K562 (cell line): ENCODE data around the gene CCNY. TPM values are rescaled to one million over a fixed set of nuclear protein-coding genes. Genes with fewer than 3 reads are reported as not detected.

ENCODE experiments used
- CEBPB ChIP-seq: fragments of 450-650 bp; IDR thresholded peaks from 2 replicates; pipeline ENCODE4 v1.6.1; 2016; ENCODE audit warnings: missing genetic modification characterization, missing compliant biosample characterization
- CHD1 ChIP-seq: fragments of 200-600 bp; sonication (generic); IDR thresholded peaks from one replicate; pipeline ENCODE4 v1.6.1; 2012; ENCODE audit warnings: mild to moderate bottlenecking, moderate library complexity, low read length, inconsistent platforms
- CTBP1 ChIP-seq: fragments of 450-650 bp; IDR thresholded peaks from 2 replicates; pipeline ENCODE4 v1.6.1; 2016; ENCODE audit warnings: borderline replicate concordance
- CXXC5 ChIP-seq: fragments of 250-450 bp; sonication (Bioruptor Pico); IDR thresholded peaks from 2 replicates; pipeline ENCODE4 v1.8.0; 2022; ENCODE audit warnings: inconsistent platforms, mild to moderate bottlenecking, moderate library complexity
- GATAD2A ChIP-seq: fragments of 450-650 bp; IDR thresholded peaks from 2 replicates; pipeline ENCODE4 v1.6.1; 2017
- HLTF ChIP-seq: fragments of 450-650 bp; IDR thresholded peaks from 2 replicates; pipeline ENCODE4 v1.6.1; 2016
- HNRNPLL ChIP-seq: fragments of 200-400 bp; formaldehyde crosslinking; IDR thresholded peaks from 2 replicates; pipeline ENCODE4 v1.6.1; 2017; ENCODE audit warnings: low read length, low read depth, mild to moderate bottlenecking; ENCODE audit not compliant: poor library complexity, severe bottlenecking
- MAZ ChIP-seq, 2 experiments: fragments of 450-650 bp in 1 of 2; sonication (generic) in 1 of 2; formaldehyde crosslinking; IDR thresholded peaks in 1 of 2; conservative IDR thresholded peaks in 1 of 2; 2 replicates each; pipeline versions ENCODE4 v1.4.0 to v1.5.0; 2020; ENCODE audit warnings: mild to moderate bottlenecking in 1 of 2, missing genetic modification reagents in 1 of 2
- NR2C1 ChIP-seq, 2 experiments: fragments of 450-650 bp; IDR thresholded peaks; 2 replicates each; pipeline ENCODE4 v1.6.1; 2017; ENCODE audit warnings: mild to moderate bottlenecking in 2 of 2, antibody characterized with exemption in 1 of 2, inconsistent platforms in 1 of 2, missing compliant biosample characterization in 1 of 2, missing genetic modification characterization in 1 of 2
- PHF8 ChIP-seq: fragments of 200-600 bp; sonication (generic); IDR thresholded peaks from 2 replicates; pipeline ENCODE4 v1.6.1; 2012; ENCODE audit warnings: mixed run types, mild to moderate bottlenecking, inconsistent platforms, low read length, moderate library complexity, borderline replicate concordance
- RBBP5 ChIP-seq: fragments of 200-600 bp; sonication (generic); IDR thresholded peaks from 2 replicates; pipeline ENCODE4 v1.6.1; 2012; ENCODE audit warnings: borderline replicate concordance, mild to moderate bottlenecking, low read length, control low read depth, inconsistent platforms; ENCODE audit not compliant: insufficient read depth, poor library complexity, severe bottlenecking
- RBFOX2 ChIP-seq: fragments of 200-400 bp; formaldehyde crosslinking; IDR thresholded peaks from 2 replicates; pipeline ENCODE4 v1.6.1; 2017; ENCODE audit warnings: low read depth, mild to moderate bottlenecking, low read length, moderate library complexity
- SAFB ChIP-seq: fragments of 200-400 bp; formaldehyde crosslinking; IDR thresholded peaks from 2 replicates; pipeline ENCODE4 v1.6.1; 2017; ENCODE audit warnings: low read depth, low read length, borderline replicate concordance
- SMAD4 ChIP-seq: fragments of 250-450 bp; sonication (Bioruptor Pico); conservative IDR thresholded peaks from 2 replicates; pipeline ENCODE4 v1.8.0; 2021; ENCODE audit warnings: inconsistent platforms, mild to moderate bottlenecking, moderate library complexity
- TAF1 ChIP-seq: IDR thresholded peaks from 2 replicates; pipeline ENCODE4 v1.6.1; 2011; ENCODE audit warnings: mild to moderate bottlenecking, low read length, moderate library complexity; ENCODE audit not compliant: insufficient read depth, control insufficient read depth, severe bottlenecking; ENCODE audit errors: extremely low read depth
- polyA plus RNA-seq, 8 experiments: library from polyadenylated mRNA; depleted of rRNA in 4 of 8; stranded (reverse) in 5 of 8; unstranded in 3 of 8; fragments of >200 nt; fragmentation: Nextera tagmentation in 2 of 8; fragmentation: Illumina TruSeq in 1 of 8; extraction: Ambion mirVana in 2 of 8; extraction: Trizol in 1 of 8; gene quantifications; 2 replicates each; pipeline versions ENCODE4 v1.2.1 to v1.2.3, GENCODE V29; 2011 to 2014; ENCODE audit warnings: inconsistent platforms in 1 of 8, missing spikeins in 1 of 8
- total RNA-seq, 7 experiments: library from RNA; depleted of rRNA in 6 of 7; stranded (reverse); fragments of >200 nt in 6 of 7; fragmentation: Illumina TruSeq in 2 of 7; extraction: Trizol in 2 of 7; gene quantifications; 2 replicates each; pipeline versions ENCODE4 v1.2.1 to v1.2.3, GENCODE V29; 2011 to 2021; ENCODE audit warnings: low replicate concordance in 1 of 7
- TF ChIP-seq, protein P1 (sequence below): fragments of 450-650 bp; formaldehyde crosslinking; conservative IDR thresholded peaks from 2 replicates; pipeline ENCODE4 v1.4.0; 2022; ENCODE audit warnings: mild to moderate bottlenecking, missing genetic modification characterization
- TF ChIP-seq, protein P2 (sequence below), 2 experiments: fragments of 450-650 bp; conservative IDR thresholded peaks; 2 replicates each; pipeline ENCODE4 v1.6.1; 2017; ENCODE audit warnings: mild to moderate bottlenecking in 2 of 2, moderate library complexity in 2 of 2
- TF ChIP-seq, protein P3 (sequence below): fragments of 250-450 bp; sonication (Bioruptor Pico); IDR thresholded peaks from 2 replicates; pipeline ENCODE4 v1.4.0; 2020; ENCODE audit warnings: mild to moderate bottlenecking
- TF ChIP-seq, protein P4 (sequence below): fragments of 250-450 bp; sonication (Bioruptor Pico); IDR thresholded peaks from 2 replicates; pipeline ENCODE4 v1.8.0; 2022; ENCODE audit warnings: inconsistent platforms, mild to moderate bottlenecking, moderate library complexity, borderline replicate concordance

CCNY gene
- total and polyA plus RNA-seq, 9 of the 15 experiments (the other 6 are each of a cell fraction or from before 2014, with no cell fraction given) = 8.4 to 109 (median 38.6) TPM

DNA sequence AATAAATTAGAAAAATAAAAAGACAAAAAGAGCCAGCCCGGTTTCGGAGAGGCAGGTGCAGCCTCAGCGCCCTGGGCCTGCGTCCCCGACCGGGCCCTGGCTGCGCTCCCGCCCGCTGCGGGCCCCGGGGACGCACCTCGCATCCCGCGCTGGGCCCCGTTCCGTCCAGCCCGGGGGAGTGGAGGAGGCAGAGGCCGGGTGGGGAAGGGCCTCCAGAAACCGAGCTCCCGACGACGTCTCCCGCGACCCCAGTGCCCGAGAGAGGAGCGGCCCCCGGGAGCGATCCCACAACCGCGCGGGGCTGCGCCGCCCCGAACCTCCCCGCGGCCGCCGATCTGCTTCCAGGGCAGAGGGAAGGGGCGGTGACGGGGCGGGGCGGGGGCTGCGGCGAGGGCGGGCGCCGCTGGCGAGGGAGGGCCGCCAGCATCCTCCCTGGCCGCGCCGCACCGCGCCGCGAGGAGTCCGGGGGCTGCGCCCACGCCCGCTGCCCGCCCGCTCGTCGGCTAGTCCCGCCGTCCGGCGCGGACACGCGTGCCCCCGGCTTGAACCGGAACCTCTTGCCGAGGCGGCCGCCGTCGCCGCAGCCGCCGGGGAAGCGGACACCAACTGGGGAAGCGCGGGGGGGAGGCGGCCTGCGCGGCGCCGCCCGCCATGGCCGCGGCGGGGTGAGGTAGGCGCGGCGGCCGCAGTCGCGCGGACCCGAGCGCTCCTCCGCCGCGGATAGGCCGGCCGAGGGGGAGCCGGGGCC, at the start of gene CCNY (continued):
- TF ChIP-seq, protein P1, sequence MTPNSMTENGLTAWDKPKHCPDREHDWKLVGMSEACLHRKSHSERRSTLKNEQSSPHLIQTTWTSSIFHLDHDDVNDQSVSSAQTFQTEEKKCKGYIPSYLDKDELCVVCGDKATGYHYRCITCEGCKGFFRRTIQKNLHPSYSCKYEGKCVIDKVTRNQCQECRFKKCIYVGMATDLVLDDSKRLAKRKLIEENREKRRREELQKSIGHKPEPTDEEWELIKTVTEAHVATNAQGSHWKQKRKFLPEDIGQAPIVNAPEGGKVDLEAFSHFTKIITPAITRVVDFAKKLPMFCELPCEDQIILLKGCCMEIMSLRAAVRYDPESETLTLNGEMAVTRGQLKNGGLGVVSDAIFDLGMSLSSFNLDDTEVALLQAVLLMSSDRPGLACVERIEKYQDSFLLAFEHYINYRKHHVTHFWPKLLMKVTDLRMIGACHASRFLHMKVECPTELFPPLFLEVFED (CRISPR knock-in tag) = no peak
- TF ChIP-seq, protein P2, sequence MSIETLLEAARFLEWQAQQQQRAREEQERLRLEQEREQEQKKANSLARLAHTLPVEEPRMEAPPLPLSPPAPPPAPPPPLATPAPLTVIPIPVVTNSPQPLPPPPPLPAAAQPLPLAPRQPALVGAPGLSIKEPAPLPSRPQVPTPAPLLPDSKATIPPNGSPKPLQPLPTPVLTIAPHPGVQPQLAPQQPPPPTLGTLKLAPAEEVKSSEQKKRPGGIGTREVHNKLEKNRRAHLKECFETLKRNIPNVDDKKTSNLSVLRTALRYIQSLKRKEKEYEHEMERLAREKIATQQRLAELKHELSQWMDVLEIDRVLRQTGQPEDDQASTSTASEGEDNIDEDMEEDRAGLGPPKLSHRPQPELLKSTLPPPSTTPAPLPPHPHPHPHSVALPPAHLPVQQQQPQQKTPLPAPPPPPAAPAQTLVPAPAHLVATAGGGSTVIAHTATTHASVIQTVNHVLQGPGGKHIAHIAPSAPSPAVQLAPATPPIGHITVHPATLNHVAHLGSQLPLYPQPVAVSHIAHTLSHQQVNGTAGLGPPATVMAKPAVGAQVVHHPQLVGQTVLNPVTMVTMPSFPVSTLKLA (conservative IDR thresholded peaks at IDR 0.05) = peak in 1 of 2 experiments; percentile 58; a peak in 2 of 4 replicates
- peak; percentile 91 for TF ChIP-seq CXXC5
- TF ChIP-seq RBFOX2 = peak; percentile 90
- peak; percentile 94 for TF ChIP-seq NR2C1 (IDR thresholded peaks at IDR 0.05)
- TF ChIP-seq NR2C1 (tag; IDR thresholded peaks at IDR 0.05) = peak; percentile 94
- TF ChIP-seq PHF8 = peak; percentile 88
- TF ChIP-seq HLTF = no peak
- TF ChIP-seq MAZ (CRISPR knock-in tag; conservative IDR thresholded peaks at IDR 0.05 in 1 of 2, IDR thresholded peaks at IDR 0.05 in 1 of 2) = peak; percentile 50 to 81; a peak in 3 of 4 replicates
- TF ChIP-seq TAF1 = peak; percentile 71
- no peak for TF ChIP-seq GATAD2A
- TF ChIP-seq CTBP1 = peak; percentile 64
- TF ChIP-seq, protein P3, sequence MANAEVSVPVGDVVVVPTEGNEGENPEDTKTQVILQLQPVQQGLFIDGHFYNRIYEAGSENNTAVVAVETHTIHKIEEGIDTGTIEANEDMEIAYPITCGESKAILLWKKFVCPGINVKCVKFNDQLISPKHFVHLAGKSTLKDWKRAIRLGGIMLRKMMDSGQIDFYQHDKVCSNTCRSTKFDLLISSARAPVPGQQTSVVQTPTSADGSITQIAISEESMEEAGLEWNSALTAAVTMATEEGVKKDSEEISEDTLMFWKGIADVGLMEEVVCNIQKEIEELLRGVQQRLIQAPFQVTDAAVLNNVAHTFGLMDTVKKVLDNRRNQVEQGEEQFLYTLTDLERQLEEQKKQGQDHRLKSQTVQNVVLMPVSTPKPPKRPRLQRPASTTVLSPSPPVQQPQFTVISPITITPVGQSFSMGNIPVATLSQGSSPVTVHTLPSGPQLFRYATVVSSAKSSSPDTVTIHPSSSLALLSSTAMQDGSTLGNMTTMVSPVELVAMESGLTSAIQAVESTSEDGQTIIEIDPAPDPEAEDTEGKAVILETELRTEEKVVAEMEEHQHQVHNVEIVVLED (CRISPR knock-in tag) = peak; percentile 67
- 0 out of 2 replicates have a peak, but pooled peaks have one; percentile 37 for TF ChIP-seq CEBPB (tag)
- peak; percentile 74 for TF ChIP-seq CHD1
- TF ChIP-seq SMAD4 = peak; percentile 86
- TF ChIP-seq HNRNPLL = peak; percentile 33
- TF ChIP-seq RBBP5 = peak; percentile 74
- TF ChIP-seq SAFB = peak; percentile 97
- TF ChIP-seq, protein P4, sequence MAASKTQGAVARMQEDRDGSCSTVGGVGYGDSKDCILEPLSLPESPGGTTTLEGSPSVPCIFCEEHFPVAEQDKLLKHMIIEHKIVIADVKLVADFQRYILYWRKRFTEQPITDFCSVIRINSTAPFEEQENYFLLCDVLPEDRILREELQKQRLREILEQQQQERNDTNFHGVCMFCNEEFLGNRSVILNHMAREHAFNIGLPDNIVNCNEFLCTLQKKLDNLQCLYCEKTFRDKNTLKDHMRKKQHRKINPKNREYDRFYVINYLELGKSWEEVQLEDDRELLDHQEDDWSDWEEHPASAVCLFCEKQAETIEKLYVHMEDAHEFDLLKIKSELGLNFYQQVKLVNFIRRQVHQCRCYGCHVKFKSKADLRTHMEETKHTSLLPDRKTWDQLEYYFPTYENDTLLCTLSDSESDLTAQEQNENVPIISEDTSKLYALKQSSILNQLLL (CRISPR knock-in tag) = no peak
